ENCODE measurements around the gene GPHA2.

GRCh38 chr11:64934682-64935358 is 873 bp downstream of the GPHA2 start:
- TF ChIP-seq CTCF (IDR thresholded peaks at IDR 0.05) (no peak), POLR2A (IDR thresholded peaks at IDR 0.05) (no peak)
